Stimulated activated naive CD8-positive, alpha-beta T cell treated with anti-CD3 and anti-CD28 coated beads, Interleukin-15, Interleukin-2, amounts not matched to agents 100 ng/mL and 50 ng/mL, for 24 hours (primary cell): ENCODE data around the gene ALK.

Experiments
- H3K27ac Mint-ChIP-seq: one replicate; pipeline ENCODE4 v1.8.0; 2021; ENCODE audit warnings: mild to moderate bottlenecking, mixed read lengths
- H3K27me3 Mint-ChIP-seq: one replicate; pipeline ENCODE4 v1.8.0; 2021; ENCODE audit warnings: mixed read lengths
- H3K36me3 Mint-ChIP-seq: one replicate; pipeline ENCODE4 v1.8.0; 2021; ENCODE audit warnings: low read depth, mixed read lengths
- H3K4me1 Mint-ChIP-seq: one replicate; pipeline ENCODE4 v1.8.0; 2021; ENCODE audit warnings: low read depth, mixed read lengths
- H3K4me3 Mint-ChIP-seq: one replicate; pipeline ENCODE4 v1.8.0; 2021; ENCODE audit warnings: mild to moderate bottlenecking, mixed read lengths
- H3K9me3 Mint-ChIP-seq: one replicate; pipeline ENCODE4 v1.8.0; 2021; ENCODE audit warnings: mixed read lengths

ALK gene

GRCh38 chr2:29638641-29639040 is 282.7 kb downstream of the ALK start:
- Mint-ChIP-seq H3K4me3 (no peak overlapping the region), H3K36me3 (no peaks in the 10 kb centered on the region), H3K9me3 (no peaks in the 10 kb centered on the region), H3K27ac (no peak overlapping the region), H3K27me3 (peaks cover 8% of the 10 kb centered on the region), H3K4me1 (no peaks in the 10 kb centered on the region)

GRCh38 chr2:29634916-29635315 is 286.5 kb downstream of the ALK start:
- no peak overlapping the region for H3K27ac Mint-ChIP-seq
- H3K4me1 Mint-ChIP-seq: no peaks in the 10 kb centered on the region
- no peak overlapping the region for H3K4me3 Mint-ChIP-seq
- H3K9me3 Mint-ChIP-seq: no peaks in the 10 kb centered on the region
- H3K36me3 Mint-ChIP-seq: no peaks in the 10 kb centered on the region
- H3K27me3 Mint-ChIP-seq: peaks cover 19% of the 10 kb centered on the region

GRCh38 chr2:29632018-29632417 is 289.4 kb downstream of the ALK start:
- Mint-ChIP-seq H3K27ac (no peak overlapping the region), H3K27me3 (peaks cover 22% of the 10 kb centered on the region), H3K36me3 (no peaks in the 10 kb centered on the region), H3K4me1 (no peaks in the 10 kb centered on the region), H3K9me3 (no peaks in the 10 kb centered on the region), H3K4me3 (no peak overlapping the region)

DNA sequence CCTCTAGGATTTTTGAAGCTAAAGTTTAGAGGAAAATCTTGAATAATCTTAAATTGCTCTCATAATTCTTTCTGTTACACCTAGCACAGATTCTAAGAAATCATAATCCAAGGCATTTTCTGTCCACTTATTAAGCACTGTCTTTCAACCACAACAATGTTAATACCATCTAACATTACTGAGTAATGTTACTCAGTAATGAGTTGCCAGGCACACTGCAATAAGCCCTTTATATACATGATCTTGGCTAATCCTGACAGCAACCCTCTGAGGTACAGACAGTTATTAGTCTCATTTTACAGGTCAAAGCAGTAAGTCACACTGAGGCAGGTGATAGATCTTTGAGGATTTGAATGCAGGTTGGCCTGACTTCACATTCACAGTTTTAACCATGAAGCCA is 291.9 kb downstream of the ALK start:
- no peaks in the 10 kb centered on the region for H3K4me1 Mint-ChIP-seq
- H3K27ac Mint-ChIP-seq: no peak overlapping the region
- H3K4me3 Mint-ChIP-seq: no peak overlapping the region
- no peaks in the 10 kb centered on the region for H3K36me3 Mint-ChIP-seq
- H3K27me3 Mint-ChIP-seq: peaks cover 19% of the 10 kb centered on the region
- no peaks in the 10 kb centered on the region for H3K9me3 Mint-ChIP-seq

DNA sequence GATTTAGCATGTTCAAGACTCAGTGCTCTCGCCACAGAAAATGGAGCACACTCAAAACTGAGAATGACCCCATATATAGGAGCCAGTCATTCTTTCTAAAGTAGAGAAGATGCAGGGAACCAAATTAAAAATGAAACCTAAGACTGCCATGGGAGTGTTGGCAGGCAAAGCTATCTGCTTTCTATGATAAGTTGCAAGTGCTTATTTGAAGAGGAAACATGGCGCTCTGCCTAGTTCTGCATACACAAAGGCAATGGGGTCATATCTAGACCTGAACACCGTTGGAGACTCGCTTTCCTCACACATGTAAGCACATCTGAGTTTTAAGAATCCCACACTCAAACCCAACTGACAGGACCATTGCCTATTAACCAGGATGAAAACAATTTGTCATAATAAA is 292.5 kb downstream of the ALK start:
- Mint-ChIP-seq H3K27me3 (peaks cover 19% of the 10 kb centered on the region), H3K36me3 (no peaks in the 10 kb centered on the region), H3K9me3 (no peaks in the 10 kb centered on the region), H3K27ac (no peak overlapping the region), H3K4me1 (no peaks in the 10 kb centered on the region), H3K4me3 (no peak overlapping the region)

- Mint-ChIP-seq H3K4me1 (no peaks in the 10 kb centered on the region), H3K36me3 (no peaks in the 10 kb centered on the region), H3K27ac (no peak overlapping the region), H3K4me3 (no peak overlapping the region), H3K27me3 (peaks cover 13% of the 10 kb centered on the region), H3K9me3 (no peaks in the 10 kb centered on the region)
These were observed 293.2 kb downstream of the ALK start for GRCh38 chr2:29628108-29628745.

- H3K27me3 Mint-ChIP-seq: peaks cover 9% of the 10 kb centered on the region
- no peak overlapping the region for H3K4me3 Mint-ChIP-seq
- H3K27ac Mint-ChIP-seq: no peak overlapping the region
- H3K4me1 Mint-ChIP-seq: no peaks in the 10 kb centered on the region
- no peaks in the 10 kb centered on the region for H3K9me3 Mint-ChIP-seq
- no peaks in the 10 kb centered on the region for H3K36me3 Mint-ChIP-seq
These were observed 294.1 kb downstream of the ALK start for GRCh38 chr2:29627279-29627711.

DNA sequence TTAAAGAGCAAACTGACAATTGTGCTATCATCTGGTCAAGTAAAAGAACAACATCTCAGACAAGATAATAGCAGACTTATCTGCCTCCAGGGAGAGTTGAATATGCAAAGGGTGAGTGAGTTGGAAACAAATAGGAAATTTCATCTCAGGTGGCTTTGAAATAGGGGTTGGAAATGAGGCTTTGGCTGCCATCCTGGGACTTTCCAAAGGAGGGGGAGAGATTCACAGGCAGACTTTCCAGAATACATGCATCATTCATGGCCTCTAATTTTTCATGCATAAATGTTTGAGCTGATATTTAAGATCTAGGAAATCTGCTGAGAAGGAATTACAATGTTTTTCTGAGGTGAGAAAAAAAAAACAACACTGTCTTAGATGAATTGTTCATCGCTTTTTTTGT is 300.5 kb downstream of the ALK start:
- Mint-ChIP-seq H3K9me3 (no peaks in the 10 kb centered on the region), H3K27ac (no peak overlapping the region), H3K27me3 (peaks cover 7% of the 10 kb centered on the region), H3K36me3 (no peaks in the 10 kb centered on the region), H3K4me1 (no peaks in the 10 kb centered on the region), H3K4me3 (no peak overlapping the region)

DNA sequence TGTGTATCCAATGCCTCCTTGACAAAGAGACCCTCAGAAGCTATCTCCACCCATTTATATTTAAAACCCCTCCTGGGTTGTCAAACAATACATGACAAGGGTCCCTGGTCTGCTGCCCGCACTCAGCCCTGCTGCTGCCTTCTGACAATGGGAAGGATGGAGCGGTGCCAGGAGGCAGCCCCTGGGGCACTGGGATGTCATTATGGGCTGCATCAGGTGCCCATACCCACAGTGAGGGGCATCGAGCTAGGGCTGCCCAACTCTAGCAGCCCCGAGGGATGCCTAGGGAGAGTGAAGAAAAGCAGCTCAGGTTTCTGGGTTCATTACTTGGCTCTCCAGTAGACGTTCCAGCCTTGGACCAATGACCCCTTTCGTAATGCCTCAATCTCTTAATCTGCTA is 301.7 kb downstream of the ALK start:
- H3K4me1 Mint-ChIP-seq: no peaks in the 10 kb centered on the region
- no peak overlapping the region for H3K4me3 Mint-ChIP-seq
- H3K27me3 Mint-ChIP-seq: peaks cover 7% of the 10 kb centered on the region
- H3K36me3 Mint-ChIP-seq: no peaks in the 10 kb centered on the region
- no peaks in the 10 kb centered on the region for H3K9me3 Mint-ChIP-seq
- H3K27ac Mint-ChIP-seq: no peak overlapping the region

DNA sequence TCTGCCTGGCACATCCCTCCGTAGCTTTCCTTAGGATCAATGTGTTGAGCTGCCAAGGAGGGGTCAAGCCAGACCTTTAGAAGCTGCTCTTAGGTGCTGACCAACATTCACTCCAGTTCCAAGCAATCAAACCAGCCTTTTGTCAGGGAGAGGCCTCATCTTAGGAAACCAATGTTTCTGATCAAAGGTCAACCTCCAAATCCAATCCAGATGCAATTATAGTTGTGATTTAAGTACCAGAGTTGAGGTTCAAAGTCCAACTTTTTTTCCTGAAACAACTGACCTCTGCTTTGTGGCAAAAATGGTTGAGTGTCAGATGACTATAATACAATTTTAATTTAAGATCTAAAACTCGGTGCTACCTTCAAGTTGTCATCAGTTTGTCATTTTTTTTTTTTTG is 303.4 kb downstream of the ALK start:
- H3K4me3 Mint-ChIP-seq: no peak overlapping the region
- H3K9me3 Mint-ChIP-seq: no peaks in the 10 kb centered on the region
- H3K4me1 Mint-ChIP-seq: no peaks in the 10 kb centered on the region
- no peaks in the 10 kb centered on the region for H3K36me3 Mint-ChIP-seq
- H3K27me3 Mint-ChIP-seq: peaks cover 11% of the 10 kb centered on the region
- H3K27ac Mint-ChIP-seq: no peak overlapping the region

- Mint-ChIP-seq H3K9me3 (no peaks in the 10 kb centered on the region), H3K27ac (no peak overlapping the region), H3K36me3 (no peaks in the 10 kb centered on the region), H3K27me3 (peaks cover 12% of the 10 kb centered on the region), H3K4me3 (no peak overlapping the region), H3K4me1 (no peaks in the 10 kb centered on the region)
These were observed 304.0 kb downstream of the ALK start for GRCh38 chr2:29617351-29617750.

- no peak overlapping the region for H3K27ac Mint-ChIP-seq
- no peaks in the 10 kb centered on the region for H3K36me3 Mint-ChIP-seq
- peaks cover 11% of the 10 kb centered on the region for H3K27me3 Mint-ChIP-seq
- H3K4me1 Mint-ChIP-seq: no peaks in the 10 kb centered on the region
- no peak overlapping the region for H3K4me3 Mint-ChIP-seq
- H3K9me3 Mint-ChIP-seq: no peaks in the 10 kb centered on the region
These were observed 304.8 kb downstream of the ALK start for GRCh38 chr2:29616569-29616968.

DNA sequence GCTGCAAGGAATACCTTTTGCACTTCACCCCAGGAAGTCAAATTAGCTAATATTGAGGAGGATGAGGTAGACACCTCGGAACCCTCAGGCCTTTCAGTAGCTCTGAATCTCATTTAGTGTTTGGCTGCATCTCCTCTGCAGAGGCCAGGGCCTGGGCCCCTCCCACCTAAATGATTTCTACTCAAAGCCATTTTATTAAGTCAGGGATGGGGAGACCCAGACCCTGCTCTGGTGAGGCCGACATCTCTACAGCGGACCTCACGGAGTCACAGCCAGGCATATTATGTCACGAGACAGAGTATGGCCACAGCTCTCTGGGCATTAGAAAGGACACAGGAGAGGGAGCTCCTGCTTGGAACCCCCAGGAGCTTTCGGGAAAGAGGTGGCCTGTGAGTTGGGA is 305.5 kb downstream of the ALK start:
- H3K4me1 Mint-ChIP-seq: no peaks in the 10 kb centered on the region

DNA sequence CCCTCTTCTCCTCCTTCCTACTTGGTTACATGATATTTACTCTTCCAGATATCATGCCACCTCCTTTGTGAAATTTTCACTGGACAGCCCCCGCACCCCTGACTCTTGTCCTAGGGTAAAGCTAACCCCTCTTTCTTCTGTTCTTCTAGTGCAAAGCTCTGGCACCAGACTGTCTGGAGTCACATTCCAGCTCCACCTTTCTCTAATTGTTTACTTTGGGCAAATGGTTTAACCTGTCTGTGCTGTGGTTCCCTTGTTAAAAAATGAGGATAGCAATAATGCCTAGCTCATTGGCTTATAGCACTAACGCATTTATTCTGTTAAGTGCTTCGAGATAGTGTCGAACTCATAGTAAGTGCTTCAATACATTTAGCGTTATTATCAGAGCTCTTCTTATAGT is 306.2 kb downstream of the ALK start:
- Mint-ChIP-seq H3K9me3 (no peaks in the 10 kb centered on the region), H3K36me3 (no peaks in the 10 kb centered on the region), H3K27ac (no peak overlapping the region), H3K4me1 (no peaks in the 10 kb centered on the region), H3K4me3 (no peak overlapping the region), H3K27me3 (peaks cover 11% of the 10 kb centered on the region)

More for the DNA sequence above, 305.5 kb downstream of the ALK start:
- Mint-ChIP-seq H3K9me3 (no peaks in the 10 kb centered on the region), H3K4me3 (no peak overlapping the region), H3K27me3 (peaks cover 11% of the 10 kb centered on the region), H3K36me3 (no peaks in the 10 kb centered on the region), H3K27ac (no peak overlapping the region)

DNA sequence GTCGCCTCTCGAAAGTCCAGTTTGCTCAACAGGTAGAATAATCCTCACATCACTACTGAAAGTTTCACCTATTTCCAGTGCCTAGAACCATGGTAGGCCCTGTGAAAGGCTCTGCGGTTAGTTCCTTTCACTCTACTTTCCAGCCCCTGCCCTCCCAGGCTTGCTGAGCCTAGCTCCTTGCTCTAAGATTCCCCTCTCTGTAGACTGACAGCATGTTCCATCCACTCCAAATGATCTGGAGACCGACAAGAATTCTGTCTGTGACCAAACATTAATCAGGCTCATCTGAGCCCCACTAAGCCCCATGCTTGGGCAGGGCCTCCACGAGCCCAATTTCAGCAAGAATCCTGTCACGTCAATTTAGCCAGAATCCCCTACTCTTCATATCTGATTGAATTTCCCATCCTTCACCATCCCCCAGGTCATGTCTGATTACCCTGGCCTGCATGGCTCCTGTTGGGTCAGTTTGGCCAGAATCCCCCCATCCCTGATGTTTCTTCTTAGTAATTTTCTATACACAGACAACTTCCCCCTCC is 307.0 kb downstream of the ALK start:
- peaks cover 11% of the 10 kb centered on the region for H3K27me3 Mint-ChIP-seq
- no peak overlapping the region for H3K4me3 Mint-ChIP-seq
- no peaks in the 10 kb centered on the region for H3K9me3 Mint-ChIP-seq
- H3K36me3 Mint-ChIP-seq: no peaks in the 10 kb centered on the region
- no peak overlapping the region for H3K27ac Mint-ChIP-seq
- no peaks in the 10 kb centered on the region for H3K4me1 Mint-ChIP-seq

GRCh38 chr2:29613792-29614266 is 307.6 kb downstream of the ALK start:
- no peak overlapping the region for H3K27ac Mint-ChIP-seq
- no peaks in the 10 kb centered on the region for H3K9me3 Mint-ChIP-seq
- H3K36me3 Mint-ChIP-seq: no peaks in the 10 kb centered on the region
- H3K4me3 Mint-ChIP-seq: no peak overlapping the region
- H3K27me3 Mint-ChIP-seq: peaks cover 11% of the 10 kb centered on the region
- no peaks in the 10 kb centered on the region for H3K4me1 Mint-ChIP-seq
